SU-DHL-6 (cell line): ENCODE results near the gene GPC3.

ENCODE experiments used
- H2AFZ ChIP-seq: fragments of 200-600 bp; sonication (generic); 2 replicates; pipeline ENCODE4 v1.6.1; 2014; ENCODE audit warnings: low read depth, mild to moderate bottlenecking, moderate library complexity, mixed read lengths, antibody characterized with exemption, low read length; ENCODE audit not compliant: severe bottlenecking
- H3F3A ChIP-seq: fragments of 200-600 bp; shearing (Covaris generic); 2 replicates; pipeline ENCODE4 v1.6.0; 2016; ENCODE audit warnings: antibody characterized with exemption, mild to moderate bottlenecking; ENCODE audit not compliant: insufficient read depth
- H3K27ac ChIP-seq: fragments of 200-600 bp; sonication (generic); 2 replicates; pipeline ENCODE4 v1.5.1; 2016; ENCODE audit warnings: low read depth, mild to moderate bottlenecking, low read length, moderate library complexity, mixed read lengths
- H3K27me3 ChIP-seq: fragments of 200-600 bp; sonication (generic), shearing (Covaris generic); 2 replicates; pipeline ENCODE4 v1.6.0; 2014; ENCODE audit warnings: mild to moderate bottlenecking, low read length
- H3K36me3 ChIP-seq: fragments of 200-600 bp; sonication (generic); 2 replicates; pipeline ENCODE4 v1.6.1; 2014; ENCODE audit warnings: mild to moderate bottlenecking, low read length, mixed read lengths
- H3K4me2 ChIP-seq: fragments of 300-600, 200-600 bp; shearing (Covaris generic), sonication (generic); 2 replicates; pipeline ENCODE4 v1.6.0; 2014; ENCODE audit warnings: low read length, low read depth, mild to moderate bottlenecking; ENCODE audit not compliant: poor library complexity, severe bottlenecking
- H3K4me3 ChIP-seq: fragments of 200-600 bp; sonication (generic); 2 replicates; pipeline ENCODE4 v1.5.1; 2014; ENCODE audit warnings: antibody characterized with exemption, low read length, mild to moderate bottlenecking, mixed read lengths; ENCODE audit not compliant: insufficient read depth, poor library complexity, severe bottlenecking
- H3K79me2 ChIP-seq: fragments of 200-600 bp; sonication (generic); 2 replicates; pipeline ENCODE4 v1.6.1; 2014; ENCODE audit warnings: mild to moderate bottlenecking, low read length, moderate library complexity; ENCODE audit not compliant: insufficient read depth
- H3K9ac ChIP-seq: fragments of 200-600 bp; sonication (generic); 2 replicates; pipeline ENCODE4 v1.7.0; 2014; ENCODE audit warnings: mild to moderate bottlenecking, low read length
- H3K9me2 ChIP-seq: fragments of 200-600 bp; sonication (generic); replicated peaks from 2 replicates; pipeline ENCODE4 v1.6.1; 2014; ENCODE audit warnings: low read length; ENCODE audit not compliant: insufficient read depth
- H3K9me3 ChIP-seq: fragments of 200-600 bp; sonication (generic); 2 replicates; pipeline ENCODE4 v1.6.1; 2014; ENCODE audit warnings: low read length, mixed read lengths; ENCODE audit not compliant: insufficient read depth
- H4K20me1 ChIP-seq: fragments of 200-600 bp; sonication (generic); 2 replicates; pipeline ENCODE4 v1.6.1; 2014; ENCODE audit warnings: low read depth, mild to moderate bottlenecking, antibody characterized with exemption, low read length, moderate library complexity, mixed read lengths
- EZH2phosphoT487 ChIP-seq: fragments of 200-600 bp; sonication (generic), shearing (Covaris generic); conservative IDR thresholded peaks from 2 replicates; pipeline ENCODE4 v1.6.1; 2018; ENCODE audit warnings: mild to moderate bottlenecking, antibody characterized with exemption, low read length, moderate library complexity, mixed read lengths
- TF ChIP-seq, protein P1 (sequence below): fragments of 200-600 bp; sonication (generic); IDR thresholded peaks from one replicate; pipeline ENCODE4 v1.5.1; 2017; ENCODE audit warnings: antibody characterized with exemption, mild to moderate bottlenecking, low read length, moderate library complexity; ENCODE audit not compliant: insufficient read depth, poor library complexity, severe bottlenecking

The GPC3 gene

DNA sequence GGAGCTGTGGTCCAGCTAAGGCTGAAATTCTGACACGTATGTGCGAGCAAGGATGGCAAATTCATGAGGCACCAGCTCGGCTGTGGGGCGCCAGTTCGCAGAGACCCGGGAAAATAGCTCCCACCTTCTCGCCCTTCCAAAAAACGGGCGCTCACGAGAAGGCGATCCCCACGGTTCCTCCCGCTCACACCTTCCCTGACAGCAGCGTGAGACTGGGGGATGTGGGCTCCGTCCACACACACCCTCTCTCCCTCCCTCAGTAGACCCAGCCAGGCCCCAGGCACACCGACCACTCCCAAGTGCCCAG, 584 bp downstream of the GPC3 start:
- TF ChIP-seq, protein P1, sequence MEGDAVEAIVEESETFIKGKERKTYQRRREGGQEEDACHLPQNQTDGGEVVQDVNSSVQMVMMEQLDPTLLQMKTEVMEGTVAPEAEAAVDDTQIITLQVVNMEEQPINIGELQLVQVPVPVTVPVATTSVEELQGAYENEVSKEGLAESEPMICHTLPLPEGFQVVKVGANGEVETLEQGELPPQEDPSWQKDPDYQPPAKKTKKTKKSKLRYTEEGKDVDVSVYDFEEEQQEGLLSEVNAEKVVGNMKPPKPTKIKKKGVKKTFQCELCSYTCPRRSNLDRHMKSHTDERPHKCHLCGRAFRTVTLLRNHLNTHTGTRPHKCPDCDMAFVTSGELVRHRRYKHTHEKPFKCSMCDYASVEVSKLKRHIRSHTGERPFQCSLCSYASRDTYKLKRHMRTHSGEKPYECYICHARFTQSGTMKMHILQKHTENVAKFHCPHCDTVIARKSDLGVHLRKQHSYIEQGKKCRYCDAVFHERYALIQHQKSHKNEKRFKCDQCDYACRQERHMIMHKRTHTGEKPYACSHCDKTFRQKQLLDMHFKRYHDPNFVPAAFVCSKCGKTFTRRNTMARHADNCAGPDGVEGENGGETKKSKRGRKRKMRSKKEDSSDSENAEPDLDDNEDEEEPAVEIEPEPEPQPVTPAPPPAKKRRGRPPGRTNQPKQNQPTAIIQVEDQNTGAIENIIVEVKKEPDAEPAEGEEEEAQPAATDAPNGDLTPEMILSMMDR: no peak
- TF ChIP-seq EZH2phosphoT487: no peak
- Histone ChIP-seq H4K20me1 (no peaks in the 10 kb centered on the region), H3F3A (no peaks in the 10 kb centered on the region), H3K4me2 (no peak overlapping the region), H3K9me3 (no peaks in the 10 kb centered on the region), H3K9me2 (no peaks in the 10 kb centered on the region), H3K9ac (no peak overlapping the region), H2AFZ (no peak overlapping the region), H3K79me2 (no peaks in the 10 kb centered on the region), H3K36me3 (no peaks in the 10 kb centered on the region), H3K27me3 (no peaks in the 10 kb centered on the region), H3K4me3 (no peak overlapping the region), H3K27ac (no peak overlapping the region)

- H3K79me2 ChIP-seq: no peaks in the 10 kb centered on the region
- no peaks in the 10 kb centered on the region for H3K36me3 ChIP-seq
- no peaks in the 10 kb centered on the region for H3K9me2 ChIP-seq
- H3K9ac ChIP-seq: no peak overlapping the region
- no peak overlapping the region for H3K4me2 ChIP-seq
- no peaks in the 10 kb centered on the region for H3K9me3 ChIP-seq
- no peak overlapping the region for H3K4me3 ChIP-seq
- H3K27ac ChIP-seq: no peak overlapping the region
- H2AFZ ChIP-seq: no peak overlapping the region
- H4K20me1 ChIP-seq: no peaks in the 10 kb centered on the region
- H3K27me3 ChIP-seq: no peaks in the 10 kb centered on the region
- H3F3A ChIP-seq: no peaks in the 10 kb centered on the region
- TF ChIP-seq, protein P1: no peak
- TF ChIP-seq EZH2phosphoT487: no peak
Measured at GRCh38 chrX:133983974-133984845, 1.2 kb downstream of the GPC3 start.

- Histone ChIP-seq H3K79me2 (no peaks in the 10 kb centered on the region), H2AFZ (no peak overlapping the region)
Measured at GRCh38 chrX:133983256-133983973, 2.0 kb downstream of the GPC3 start.

More at GRCh38 chrX:133983256-133983973, 2.0 kb downstream of the GPC3 start:
- Histone ChIP-seq H3K9ac (no peak overlapping the region), H3F3A (no peaks in the 10 kb centered on the region), H4K20me1 (no peaks in the 10 kb centered on the region), H3K4me3 (no peak overlapping the region), H3K36me3 (no peaks in the 10 kb centered on the region), H3K27me3 (no peaks in the 10 kb centered on the region), H3K9me2 (no peaks in the 10 kb centered on the region), H3K4me2 (no peak overlapping the region), H3K9me3 (no peaks in the 10 kb centered on the region), H3K27ac (no peak overlapping the region)
- TF ChIP-seq, protein P1: no peak
